ENCODE measurements around the gene CDHR2. TPM values are rescaled to one million over a fixed set of nuclear protein-coding genes. Genes with fewer than 3 reads are reported as not detected.

CDHR2 gene
- total RNA-seq, 1 donor from 2014 or later = 0.43 TPM

DNA sequence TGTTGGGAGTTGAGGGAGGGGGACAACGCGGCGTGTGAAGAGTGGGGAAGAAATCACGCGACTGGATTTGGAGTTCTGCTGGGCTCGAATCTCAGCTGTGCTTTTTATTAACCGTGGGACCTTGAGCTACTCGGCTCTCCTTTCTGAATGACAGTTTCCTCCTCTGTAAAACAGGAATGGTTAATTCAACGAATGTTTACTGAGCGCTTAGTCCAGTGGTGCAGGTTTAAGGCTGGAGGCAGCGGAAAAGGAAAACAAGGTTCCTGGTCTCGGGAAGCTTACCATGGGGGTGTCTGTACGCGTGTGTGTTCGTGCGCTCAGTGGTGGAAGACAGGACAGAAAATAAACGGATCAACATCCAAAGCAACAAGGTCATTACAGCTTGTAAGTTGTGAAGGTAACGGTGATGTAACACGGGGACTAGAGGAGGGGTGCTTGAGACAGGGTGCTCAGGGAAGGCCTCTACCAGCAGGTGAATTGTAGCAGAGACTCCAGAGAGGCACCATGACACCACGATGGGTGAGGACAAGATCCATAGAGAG lies 81.6 kb downstream of the CDHR2 start:
- DNase-seq (ENCODE audit: extremely low spot score, unreplicated experiment) = no peak
- peaks cover 75% of the 10 kb centered on the region for H3K27me3 Mint-ChIP-seq (ENCODE audit: unreplicated experiment)
- H3K4me1 Mint-ChIP-seq (ENCODE audit: unreplicated experiment) = peaks cover 11% of the 10 kb centered on the region
- TF ChIP-seq, protein P1, sequence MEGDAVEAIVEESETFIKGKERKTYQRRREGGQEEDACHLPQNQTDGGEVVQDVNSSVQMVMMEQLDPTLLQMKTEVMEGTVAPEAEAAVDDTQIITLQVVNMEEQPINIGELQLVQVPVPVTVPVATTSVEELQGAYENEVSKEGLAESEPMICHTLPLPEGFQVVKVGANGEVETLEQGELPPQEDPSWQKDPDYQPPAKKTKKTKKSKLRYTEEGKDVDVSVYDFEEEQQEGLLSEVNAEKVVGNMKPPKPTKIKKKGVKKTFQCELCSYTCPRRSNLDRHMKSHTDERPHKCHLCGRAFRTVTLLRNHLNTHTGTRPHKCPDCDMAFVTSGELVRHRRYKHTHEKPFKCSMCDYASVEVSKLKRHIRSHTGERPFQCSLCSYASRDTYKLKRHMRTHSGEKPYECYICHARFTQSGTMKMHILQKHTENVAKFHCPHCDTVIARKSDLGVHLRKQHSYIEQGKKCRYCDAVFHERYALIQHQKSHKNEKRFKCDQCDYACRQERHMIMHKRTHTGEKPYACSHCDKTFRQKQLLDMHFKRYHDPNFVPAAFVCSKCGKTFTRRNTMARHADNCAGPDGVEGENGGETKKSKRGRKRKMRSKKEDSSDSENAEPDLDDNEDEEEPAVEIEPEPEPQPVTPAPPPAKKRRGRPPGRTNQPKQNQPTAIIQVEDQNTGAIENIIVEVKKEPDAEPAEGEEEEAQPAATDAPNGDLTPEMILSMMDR (IDR thresholded peaks at IDR 0.05) = no peak
- H3K36me3 Mint-ChIP-seq (ENCODE audit: unreplicated experiment) = peaks cover 2% of the 10 kb centered on the region
- H3K4me3 Mint-ChIP-seq (ENCODE audit: unreplicated experiment) = peak overlapping the region; percentile 61
- H3K9me3 Mint-ChIP-seq (ENCODE audit: unreplicated experiment) = no peaks in the 10 kb centered on the region
- no peak overlapping the region for H3K27ac Mint-ChIP-seq (ENCODE audit: unreplicated experiment)

- TF ChIP-seq, protein P1 (IDR thresholded peaks at IDR 0.05) = no peak
- Mint-ChIP-seq H3K4me3 (ENCODE audit: unreplicated experiment) (no peak overlapping the region), H3K9me3 (ENCODE audit: unreplicated experiment) (no peaks in the 10 kb centered on the region), H3K27ac (ENCODE audit: unreplicated experiment) (no peak overlapping the region), H3K36me3 (ENCODE audit: unreplicated experiment) (peaks cover 2% of the 10 kb centered on the region), H3K27me3 (ENCODE audit: unreplicated experiment) (peaks cover 77% of the 10 kb centered on the region), H3K4me1 (ENCODE audit: unreplicated experiment) (peaks cover 11% of the 10 kb centered on the region)
- DNase-seq (ENCODE audit: extremely low spot score, unreplicated experiment) = no peak
These were observed 82.5 kb downstream of the CDHR2 start for GRCh38 chr5:176631383-176632200.

- Mint-ChIP-seq H3K36me3 (ENCODE audit: unreplicated experiment) (peaks cover 2% of the 10 kb centered on the region), H3K9me3 (ENCODE audit: unreplicated experiment) (no peaks in the 10 kb centered on the region), H3K4me1 (ENCODE audit: unreplicated experiment) (peaks cover 11% of the 10 kb centered on the region), H3K27me3 (ENCODE audit: unreplicated experiment) (peaks cover 79% of the 10 kb centered on the region), H3K27ac (ENCODE audit: unreplicated experiment) (no peak overlapping the region), H3K4me3 (ENCODE audit: unreplicated experiment) (no peak overlapping the region)
- no peak for DNase-seq (ENCODE audit: extremely low spot score, unreplicated experiment)
- TF ChIP-seq, protein P1 (IDR thresholded peaks at IDR 0.05) = no peak
These were observed 83.6 kb downstream of the CDHR2 start for GRCh38 chr5:176632745-176633144.

DNA sequence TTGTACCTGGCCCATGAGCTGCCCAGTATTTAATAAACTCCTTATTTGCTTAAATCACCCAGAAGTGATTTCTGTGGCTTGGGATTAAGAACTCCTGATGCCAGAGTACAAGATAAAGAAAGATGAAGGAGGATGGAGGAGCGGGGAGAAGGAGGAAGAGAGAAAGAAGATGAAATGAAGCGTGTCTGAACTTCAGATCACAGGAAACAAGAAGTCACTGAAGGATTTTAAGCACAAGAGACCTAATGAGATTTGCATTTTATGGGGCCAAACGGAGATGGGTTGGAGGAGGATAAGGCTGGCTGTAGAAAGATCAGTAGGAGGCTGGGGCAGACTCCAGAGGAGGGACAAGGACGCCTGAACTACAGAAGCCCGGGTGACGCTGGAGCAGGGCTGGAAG lies 84.5 kb downstream of the CDHR2 start:
- H3K4me3 Mint-ChIP-seq (ENCODE audit: unreplicated experiment) = no peak overlapping the region

DNA sequence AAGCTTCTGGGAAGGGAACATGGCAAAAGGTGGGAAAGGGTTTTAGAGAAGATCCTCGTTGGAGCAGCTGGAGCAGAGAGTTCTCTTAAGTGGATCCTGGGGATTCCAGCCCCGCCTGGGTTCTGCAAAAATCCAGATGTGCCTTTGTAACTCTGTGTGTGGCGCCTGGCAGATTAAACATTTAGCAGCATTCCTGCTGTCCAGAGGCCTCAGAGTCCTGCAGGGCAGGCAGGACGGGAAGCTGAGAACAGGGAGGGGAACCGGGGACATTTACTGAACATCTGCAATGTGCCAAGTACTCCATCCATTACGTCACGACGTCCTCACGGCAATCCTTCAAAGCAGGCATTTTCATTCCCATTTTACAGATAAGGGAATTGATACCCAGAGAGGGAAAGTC lies 87.3 kb downstream of the CDHR2 start:
- Mint-ChIP-seq H3K4me3 (ENCODE audit: unreplicated experiment) (no peak overlapping the region), H3K27ac (ENCODE audit: unreplicated experiment) (no peak overlapping the region), H3K9me3 (ENCODE audit: unreplicated experiment) (no peaks in the 10 kb centered on the region), H3K4me1 (ENCODE audit: unreplicated experiment) (no peaks in the 10 kb centered on the region), H3K36me3 (ENCODE audit: unreplicated experiment) (peaks cover 2% of the 10 kb centered on the region), H3K27me3 (ENCODE audit: unreplicated experiment) (peaks cover 59% of the 10 kb centered on the region)
- no peak for DNase-seq (ENCODE audit: extremely low spot score, unreplicated experiment)
- TF ChIP-seq, protein P1 (IDR thresholded peaks at IDR 0.05) = no peak

More for the DNA sequence above, 84.5 kb downstream of the CDHR2 start:
- Mint-ChIP-seq H3K36me3 (ENCODE audit: unreplicated experiment) (peaks cover 2% of the 10 kb centered on the region), H3K27ac (ENCODE audit: unreplicated experiment) (no peak overlapping the region), H3K9me3 (ENCODE audit: unreplicated experiment) (no peaks in the 10 kb centered on the region), H3K27me3 (ENCODE audit: unreplicated experiment) (peaks cover 76% of the 10 kb centered on the region), H3K4me1 (ENCODE audit: unreplicated experiment) (peaks cover 11% of the 10 kb centered on the region)
- DNase-seq (ENCODE audit: extremely low spot score, unreplicated experiment) = no peak
- TF ChIP-seq, protein P1 (IDR thresholded peaks at IDR 0.05) = no peak
